Neural cell (in vitro differentiated cells): ENCODE measurements around the gene ADAT3. TPM values are rescaled to one million over a fixed set of nuclear protein-coding genes. Genes with fewer than 3 reads are reported as not detected.

ENCODE experiments used
- H2AFZ ChIP-seq: fragments of 200-600, 300-800 bp; sonication (generic), shearing (Covaris generic); 2 replicates; pipeline ENCODE4 v1.6.0; 2014; ENCODE audit warnings: low read depth, mild to moderate bottlenecking, antibody characterized with exemption, low read length, moderate library complexity
- H3F3A ChIP-seq: fragments of 200-600 bp; shearing (Covaris generic); 2 replicates; pipeline ENCODE4 v1.6.1; 2016; ENCODE audit warnings: mild to moderate bottlenecking, moderate library complexity, mixed read lengths, antibody characterized with exemption, low read length; ENCODE audit not compliant: insufficient read depth, poor library complexity, severe bottlenecking
- H3K27ac ChIP-seq: fragments of 200-600, 300-800 bp; sonication (generic), shearing (Covaris generic); 2 replicates; pipeline ENCODE4 v1.5.1; 2014; ENCODE audit warnings: mild to moderate bottlenecking, low read length, moderate library complexity
- H3K27me3 ChIP-seq: fragments of 300-800, 200-600 bp; sonication (generic), shearing (Covaris generic); 2 replicates; pipeline ENCODE4 v1.6.0; 2014; ENCODE audit warnings: mild to moderate bottlenecking, low read depth, low read length, moderate library complexity; ENCODE audit not compliant: insufficient read depth
- H3K36me3 ChIP-seq: fragments of 300-800, 200-600 bp; sonication (generic), shearing (Covaris generic); 2 replicates; pipeline ENCODE4 v1.5.1; 2014; ENCODE audit warnings: mild to moderate bottlenecking, antibody characterized with exemption, low read length, moderate library complexity; ENCODE audit not compliant: insufficient read depth
- H3K4me2 ChIP-seq: fragments of 300-800, 200-600 bp; sonication (generic), shearing (Covaris generic); 2 replicates; pipeline ENCODE4 v1.6.0; 2014; ENCODE audit warnings: mild to moderate bottlenecking, low read length
- H3K4me3 ChIP-seq: fragments of 300-800, 200-600 bp; sonication (generic), shearing (Covaris generic); 2 replicates; pipeline ENCODE4 v1.5.1; 2014; ENCODE audit warnings: mild to moderate bottlenecking, low read length, moderate library complexity
- H3K79me2 ChIP-seq: fragments of 200-600 bp; shearing (Covaris generic); replicated peaks from 2 replicates; pipeline ENCODE4 v1.6.0; 2014; ENCODE audit warnings: mild to moderate bottlenecking, low read length, moderate library complexity; ENCODE audit not compliant: insufficient read depth
- H3K9ac ChIP-seq: fragments of 300-800, 200-600 bp; sonication (generic), shearing (Covaris generic); 2 replicates; pipeline ENCODE4 v1.6.1; 2016; ENCODE audit warnings: mild to moderate bottlenecking, low read length, mixed read lengths
- H3K9me2 ChIP-seq: fragments of 200-600 bp; shearing (Covaris generic); 2 replicates; pipeline ENCODE4 v1.6.1; 2016; ENCODE audit warnings: mild to moderate bottlenecking, low read length, mixed read lengths; ENCODE audit not compliant: insufficient read depth
- H3K9me3 ChIP-seq: fragments of 200-600, 300-800 bp; sonication (generic), shearing (Covaris generic); 2 replicates; pipeline ENCODE4 v1.6.1; 2016; ENCODE audit warnings: mild to moderate bottlenecking, mixed run types, low read length, moderate library complexity, mixed read lengths
- H4K20me1 ChIP-seq: fragments of 200-600 bp; shearing (Covaris generic); 2 replicates; pipeline ENCODE4 v1.6.1; 2016; ENCODE audit warnings: mild to moderate bottlenecking, mixed run types; ENCODE audit not compliant: insufficient read depth
- EP300 ChIP-seq: fragments of 450-650 bp; conservative IDR thresholded peaks from 2 replicates; pipeline ENCODE4 v1.6.1; 2014; ENCODE audit warnings: antibody characterized with exemption, mild to moderate bottlenecking, moderate library complexity; ENCODE audit not compliant: poor library complexity, severe bottlenecking
- EZH2 ChIP-seq: fragments of 200-600, 300-800 bp; shearing (Covaris generic), sonication (generic); IDR thresholded peaks from 2 replicates; pipeline ENCODE4 v1.6.1; 2014; ENCODE audit warnings: antibody characterized with exemption, low read length, borderline replicate concordance, mild to moderate bottlenecking; ENCODE audit not compliant: insufficient read depth, poor library complexity, severe bottlenecking
- MXI1 ChIP-seq: fragments of 450-650 bp; conservative IDR thresholded peaks from 2 replicates; pipeline ENCODE4 v1.6.1; 2014; ENCODE audit warnings: antibody characterized with exemption, mild to moderate bottlenecking; ENCODE audit not compliant: poor library complexity, severe bottlenecking
- POLR2AphosphoS5 ChIP-seq: IDR thresholded peaks from 2 replicates; pipeline ENCODE4 v1.6.1; 2012
- RAD21 ChIP-seq: fragments of 450-650 bp; conservative IDR thresholded peaks from 2 replicates; pipeline ENCODE4 v1.6.1; 2014; ENCODE audit warnings: antibody characterized with exemption, mild to moderate bottlenecking, moderate library complexity
- SMC3 ChIP-seq: fragments of 450-650 bp; conservative IDR thresholded peaks from 2 replicates; pipeline ENCODE4 v1.6.1; 2014; ENCODE audit warnings: antibody characterized with exemption, mild to moderate bottlenecking, moderate library complexity; ENCODE audit not compliant: poor library complexity
- TAF1 ChIP-seq: IDR thresholded peaks from 2 replicates; pipeline ENCODE4 v1.6.1; 2012; ENCODE audit warnings: low read depth
- polyA plus RNA-seq: library from polyadenylated mRNA; depleted of rRNA; stranded (reverse); fragments of >200 nt; gene quantifications from 2 replicates; pipeline ENCODE4 v1.2.3, GENCODE V29; 2014
- TF ChIP-seq, protein P1 (sequence below): fragments of 450-650 bp; IDR thresholded peaks from 2 replicates; pipeline ENCODE4 v1.5.1; 2014; ENCODE audit warnings: antibody characterized with exemption, mild to moderate bottlenecking, moderate library complexity; ENCODE audit not compliant: poor library complexity, severe bottlenecking
- TF ChIP-seq, protein P2 (sequence below): IDR thresholded peaks from 2 replicates; pipeline ENCODE4 v1.6.1; 2012; ENCODE audit warnings: borderline replicate concordance

The ADAT3 gene
- polyA plus RNA-seq, 1 donor from 2014 or later = 1.6 TPM

DNA sequence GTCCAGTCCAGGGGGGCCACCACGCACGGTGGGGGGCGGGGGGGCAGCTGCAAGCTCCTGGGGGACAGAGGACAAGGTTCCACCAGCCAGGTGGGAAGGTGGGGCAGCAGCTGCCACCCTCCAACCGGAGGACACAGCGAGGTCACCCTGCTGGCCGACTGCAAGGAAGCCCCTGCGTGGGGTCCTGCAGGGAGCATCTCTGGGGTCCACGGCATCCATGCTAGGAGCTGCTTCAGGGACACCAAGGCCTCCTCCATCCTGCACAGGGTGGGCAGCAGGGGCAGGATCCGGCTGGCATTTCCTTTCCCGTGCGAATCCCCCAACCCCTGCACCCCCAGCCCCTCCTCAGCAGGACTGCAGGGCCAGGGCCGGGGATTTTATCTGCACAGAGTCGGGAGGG, 33.6 kb upstream of the ADAT3 start:
- H3K9me3 ChIP-seq = no peaks in the 10 kb centered on the region
- H3K9ac ChIP-seq = no peak overlapping the region
- no peaks in the 10 kb centered on the region for H3K9me2 ChIP-seq
- no peak for TF ChIP-seq EZH2
- TF ChIP-seq RAD21 = no peak
- TF ChIP-seq, protein P1, sequence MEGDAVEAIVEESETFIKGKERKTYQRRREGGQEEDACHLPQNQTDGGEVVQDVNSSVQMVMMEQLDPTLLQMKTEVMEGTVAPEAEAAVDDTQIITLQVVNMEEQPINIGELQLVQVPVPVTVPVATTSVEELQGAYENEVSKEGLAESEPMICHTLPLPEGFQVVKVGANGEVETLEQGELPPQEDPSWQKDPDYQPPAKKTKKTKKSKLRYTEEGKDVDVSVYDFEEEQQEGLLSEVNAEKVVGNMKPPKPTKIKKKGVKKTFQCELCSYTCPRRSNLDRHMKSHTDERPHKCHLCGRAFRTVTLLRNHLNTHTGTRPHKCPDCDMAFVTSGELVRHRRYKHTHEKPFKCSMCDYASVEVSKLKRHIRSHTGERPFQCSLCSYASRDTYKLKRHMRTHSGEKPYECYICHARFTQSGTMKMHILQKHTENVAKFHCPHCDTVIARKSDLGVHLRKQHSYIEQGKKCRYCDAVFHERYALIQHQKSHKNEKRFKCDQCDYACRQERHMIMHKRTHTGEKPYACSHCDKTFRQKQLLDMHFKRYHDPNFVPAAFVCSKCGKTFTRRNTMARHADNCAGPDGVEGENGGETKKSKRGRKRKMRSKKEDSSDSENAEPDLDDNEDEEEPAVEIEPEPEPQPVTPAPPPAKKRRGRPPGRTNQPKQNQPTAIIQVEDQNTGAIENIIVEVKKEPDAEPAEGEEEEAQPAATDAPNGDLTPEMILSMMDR = no peak
- TF ChIP-seq MXI1 = no peak
- TF ChIP-seq POLR2AphosphoS5 = no peak
- TF ChIP-seq SMC3 = no peak
- TF ChIP-seq EP300 = no peak
- TF ChIP-seq, protein P2, sequence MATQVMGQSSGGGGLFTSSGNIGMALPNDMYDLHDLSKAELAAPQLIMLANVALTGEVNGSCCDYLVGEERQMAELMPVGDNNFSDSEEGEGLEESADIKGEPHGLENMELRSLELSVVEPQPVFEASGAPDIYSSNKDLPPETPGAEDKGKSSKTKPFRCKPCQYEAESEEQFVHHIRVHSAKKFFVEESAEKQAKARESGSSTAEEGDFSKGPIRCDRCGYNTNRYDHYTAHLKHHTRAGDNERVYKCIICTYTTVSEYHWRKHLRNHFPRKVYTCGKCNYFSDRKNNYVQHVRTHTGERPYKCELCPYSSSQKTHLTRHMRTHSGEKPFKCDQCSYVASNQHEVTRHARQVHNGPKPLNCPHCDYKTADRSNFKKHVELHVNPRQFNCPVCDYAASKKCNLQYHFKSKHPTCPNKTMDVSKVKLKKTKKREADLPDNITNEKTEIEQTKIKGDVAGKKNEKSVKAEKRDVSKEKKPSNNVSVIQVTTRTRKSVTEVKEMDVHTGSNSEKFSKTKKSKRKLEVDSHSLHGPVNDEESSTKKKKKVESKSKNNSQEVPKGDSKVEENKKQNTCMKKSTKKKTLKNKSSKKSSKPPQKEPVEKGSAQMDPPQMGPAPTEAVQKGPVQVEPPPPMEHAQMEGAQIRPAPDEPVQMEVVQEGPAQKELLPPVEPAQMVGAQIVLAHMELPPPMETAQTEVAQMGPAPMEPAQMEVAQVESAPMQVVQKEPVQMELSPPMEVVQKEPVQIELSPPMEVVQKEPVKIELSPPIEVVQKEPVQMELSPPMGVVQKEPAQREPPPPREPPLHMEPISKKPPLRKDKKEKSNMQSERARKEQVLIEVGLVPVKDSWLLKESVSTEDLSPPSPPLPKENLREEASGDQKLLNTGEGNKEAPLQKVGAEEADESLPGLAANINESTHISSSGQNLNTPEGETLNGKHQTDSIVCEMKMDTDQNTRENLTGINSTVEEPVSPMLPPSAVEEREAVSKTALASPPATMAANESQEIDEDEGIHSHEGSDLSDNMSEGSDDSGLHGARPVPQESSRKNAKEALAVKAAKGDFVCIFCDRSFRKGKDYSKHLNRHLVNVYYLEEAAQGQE = no peak
- TF ChIP-seq TAF1 = no peak
- no peak overlapping the region for H3K27ac ChIP-seq
- no peaks in the 10 kb centered on the region for H3K27me3 ChIP-seq
- H3K4me2 ChIP-seq = no peak overlapping the region
- H4K20me1 ChIP-seq = peaks cover 4% of the 10 kb centered on the region
- H3K4me3 ChIP-seq = no peak overlapping the region
- H3F3A ChIP-seq = no peaks in the 10 kb centered on the region
- H3K36me3 ChIP-seq = no peaks in the 10 kb centered on the region
- H2AFZ ChIP-seq = no peak overlapping the region
- peaks cover 17% of the 10 kb centered on the region for H3K79me2 ChIP-seq

DNA sequence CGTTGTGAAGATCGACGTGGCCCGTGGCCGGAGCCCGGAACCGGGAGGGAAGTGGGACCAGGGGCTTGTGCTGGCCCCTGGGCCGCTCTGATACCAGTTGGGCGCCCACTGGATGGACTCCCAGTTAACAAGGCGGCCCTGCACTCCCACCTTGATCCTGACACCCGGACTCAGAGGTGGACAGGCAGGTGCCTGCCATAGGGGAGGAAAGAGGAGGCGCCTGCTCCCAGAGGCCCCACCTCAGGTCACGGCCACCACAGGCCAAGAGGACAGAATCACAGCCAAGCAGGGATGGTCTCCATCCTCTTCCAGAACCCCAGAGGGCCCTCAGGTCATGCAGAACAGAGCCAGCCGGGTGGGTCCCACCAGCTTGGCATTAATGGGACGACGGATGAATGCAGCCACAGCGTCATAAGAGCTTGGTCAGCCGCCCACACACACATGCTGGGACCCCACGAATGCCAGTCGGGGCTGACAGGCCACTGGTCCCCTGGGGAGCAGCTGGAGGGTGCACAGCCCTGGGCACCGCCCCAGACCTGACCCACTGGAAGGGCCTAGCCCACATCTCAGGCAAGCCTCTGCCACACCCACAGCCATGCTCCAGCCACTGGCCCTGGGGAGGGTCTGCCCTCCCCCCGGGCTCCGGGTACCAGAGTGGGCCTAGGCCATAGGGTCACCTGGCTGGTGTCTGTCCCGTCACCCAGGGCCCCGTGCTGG, 32.2 kb upstream of the ADAT3 start:
- no peak overlapping the region for H2AFZ ChIP-seq
- no peaks in the 10 kb centered on the region for H3K9me2 ChIP-seq
- H3K9me3 ChIP-seq = no peaks in the 10 kb centered on the region
- H3K27me3 ChIP-seq = no peaks in the 10 kb centered on the region
- H3K4me2 ChIP-seq = no peak overlapping the region
- H3K27ac ChIP-seq = no peak overlapping the region
- peaks cover 17% of the 10 kb centered on the region for H3K79me2 ChIP-seq
- no peak overlapping the region for H3K9ac ChIP-seq
- no peaks in the 10 kb centered on the region for H3F3A ChIP-seq
- H4K20me1 ChIP-seq = peaks cover 4% of the 10 kb centered on the region
- no peaks in the 10 kb centered on the region for H3K36me3 ChIP-seq
- no peak for TF ChIP-seq POLR2AphosphoS5
- peak overlapping the region; percentile 99 for H3K4me3 ChIP-seq
